NCI-H187 (cell line): ENCODE measurements around the gene HOXD11.
A peak's percentile ranks its signal among the peaks of the same experiment; 100 is the strongest.

Source experiments
- DNase-seq, 2 experiments: peaks; one replicate each; lab custom pipeline; 2025; lab: John Stamatoyannopoulos, UW

HOXD11 gene

DNA sequence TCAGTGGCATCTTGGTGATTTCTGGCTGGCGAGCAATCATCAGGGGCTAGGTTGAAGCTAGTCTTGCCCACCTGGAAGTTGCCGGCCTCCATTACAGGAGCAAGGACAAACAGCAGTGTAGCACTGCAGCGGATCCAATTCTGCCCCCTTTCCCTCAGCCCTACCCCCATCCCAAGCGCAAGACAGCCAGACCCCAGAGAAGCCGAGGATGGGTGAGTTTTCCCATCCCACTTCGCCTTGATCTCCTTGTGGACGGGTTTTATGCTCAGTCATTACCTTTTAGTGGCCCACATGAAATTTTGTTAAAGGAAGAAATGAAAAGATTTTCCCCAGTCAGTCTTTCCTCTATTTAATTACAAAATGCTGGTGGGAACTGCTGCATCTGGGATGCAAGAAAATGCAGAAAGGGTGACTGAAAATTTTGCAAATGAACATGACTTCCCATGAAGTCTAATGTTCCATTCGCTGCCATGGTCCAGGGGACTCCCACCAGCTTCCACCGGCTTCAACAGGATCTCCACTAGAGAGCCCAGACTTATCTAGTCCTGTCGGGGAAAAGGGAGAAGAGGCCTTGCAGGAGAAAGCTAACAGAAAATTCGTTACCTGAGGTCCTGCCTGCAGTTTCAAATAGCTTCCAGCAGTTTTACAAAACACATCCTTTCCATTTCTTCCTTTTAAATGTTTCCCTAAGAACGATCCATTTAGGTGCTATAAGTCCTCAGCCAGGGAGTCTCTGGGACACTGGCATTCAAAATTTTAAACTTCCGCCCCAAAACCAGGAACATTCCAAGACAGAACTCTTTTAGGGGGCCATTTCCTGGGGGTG lies 13.5 kb downstream of the HOXD11 start:
- no peak for DNase-seq

DNA sequence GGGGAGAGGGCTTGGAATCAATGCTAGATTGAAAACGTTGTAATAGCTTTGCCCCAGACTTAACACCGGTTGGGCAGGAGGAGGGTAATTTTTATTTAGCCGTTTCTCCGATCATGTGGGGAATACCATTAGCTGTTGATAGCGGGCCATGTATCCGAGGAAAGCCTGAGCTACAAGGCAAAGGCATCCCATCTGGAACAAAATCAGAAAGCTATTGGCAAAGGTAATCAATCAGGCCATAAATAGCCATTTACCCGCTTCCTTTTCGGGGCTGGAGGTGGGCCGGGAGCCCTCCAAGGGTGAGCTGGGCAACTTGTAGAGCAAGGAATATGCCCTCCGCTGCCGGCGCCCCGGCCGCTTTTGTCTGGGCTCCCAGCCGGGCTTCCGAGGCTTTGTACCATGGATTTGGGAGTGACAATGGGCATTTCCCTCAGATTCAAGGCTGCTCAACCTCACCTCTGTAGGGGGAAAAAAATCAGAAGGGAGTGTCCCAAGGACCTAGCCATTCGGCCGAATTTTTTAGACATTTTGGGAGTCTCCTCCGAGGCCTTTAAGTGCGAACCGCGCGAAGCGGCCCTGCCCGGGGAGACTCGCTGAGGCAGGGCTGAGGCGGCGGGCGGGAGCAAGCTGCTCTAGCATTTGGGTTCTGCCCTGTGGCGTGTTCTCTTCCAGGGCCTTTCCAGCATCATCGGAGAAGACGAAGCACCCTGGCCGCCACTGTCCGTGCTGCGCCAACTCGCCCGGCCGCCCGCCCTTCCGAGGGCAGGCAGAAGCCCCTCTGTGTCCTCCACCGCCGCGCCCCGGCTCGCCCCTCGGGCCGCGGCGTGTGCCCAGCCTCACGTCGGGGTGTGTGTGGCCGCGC lies 14.3 kb downstream of the HOXD11 start:
- DNase-seq, result no peak

GRCh38 chr2:176122052-176122682 lies 15.1 kb downstream of the HOXD11 start:
- no peak for DNase-seq

GRCh38 chr2:176122683-176123410 lies 15.8 kb downstream of the HOXD11 start, which contains the start of gene HOXD9:
HOXD9 (plus strand) TSS chr2:176122719; CDS start chr2:176122769, 50 bp downstream.
- no peak for DNase-seq

DNA sequence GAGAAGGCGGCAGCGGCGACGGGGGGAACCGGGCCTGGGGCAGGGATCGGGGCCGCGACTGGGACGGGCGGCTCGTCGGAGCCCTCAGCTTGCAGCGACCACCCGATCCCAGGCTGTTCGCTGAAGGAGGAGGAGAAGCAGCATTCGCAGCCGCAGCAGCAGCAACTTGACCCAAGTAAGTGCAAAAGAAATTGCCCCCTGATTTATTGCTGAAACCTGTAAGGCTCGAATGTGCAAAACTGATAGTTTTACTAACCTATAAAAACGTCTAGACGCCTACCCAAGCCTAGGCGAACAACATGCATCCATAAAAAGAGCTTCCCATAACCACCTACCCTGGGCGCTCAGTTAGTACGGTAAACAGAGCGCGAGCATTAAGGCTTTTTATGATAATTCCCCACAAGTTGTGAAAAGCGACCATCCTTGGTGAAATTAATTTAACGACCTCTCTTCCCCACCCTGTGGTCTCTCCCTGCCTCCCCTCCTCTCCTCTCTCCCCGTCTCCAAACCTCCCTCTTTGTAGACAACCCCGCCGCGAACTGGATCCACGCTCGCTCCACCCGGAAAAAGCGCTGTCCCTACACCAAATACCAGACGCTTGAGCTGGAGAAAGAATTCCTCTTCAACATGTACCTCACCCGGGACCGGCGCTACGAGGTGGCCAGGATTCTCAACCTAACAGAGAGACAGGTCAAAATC lies 16.5 kb downstream of the HOXD11 start:
- DNase-seq, result no peak

DNA sequence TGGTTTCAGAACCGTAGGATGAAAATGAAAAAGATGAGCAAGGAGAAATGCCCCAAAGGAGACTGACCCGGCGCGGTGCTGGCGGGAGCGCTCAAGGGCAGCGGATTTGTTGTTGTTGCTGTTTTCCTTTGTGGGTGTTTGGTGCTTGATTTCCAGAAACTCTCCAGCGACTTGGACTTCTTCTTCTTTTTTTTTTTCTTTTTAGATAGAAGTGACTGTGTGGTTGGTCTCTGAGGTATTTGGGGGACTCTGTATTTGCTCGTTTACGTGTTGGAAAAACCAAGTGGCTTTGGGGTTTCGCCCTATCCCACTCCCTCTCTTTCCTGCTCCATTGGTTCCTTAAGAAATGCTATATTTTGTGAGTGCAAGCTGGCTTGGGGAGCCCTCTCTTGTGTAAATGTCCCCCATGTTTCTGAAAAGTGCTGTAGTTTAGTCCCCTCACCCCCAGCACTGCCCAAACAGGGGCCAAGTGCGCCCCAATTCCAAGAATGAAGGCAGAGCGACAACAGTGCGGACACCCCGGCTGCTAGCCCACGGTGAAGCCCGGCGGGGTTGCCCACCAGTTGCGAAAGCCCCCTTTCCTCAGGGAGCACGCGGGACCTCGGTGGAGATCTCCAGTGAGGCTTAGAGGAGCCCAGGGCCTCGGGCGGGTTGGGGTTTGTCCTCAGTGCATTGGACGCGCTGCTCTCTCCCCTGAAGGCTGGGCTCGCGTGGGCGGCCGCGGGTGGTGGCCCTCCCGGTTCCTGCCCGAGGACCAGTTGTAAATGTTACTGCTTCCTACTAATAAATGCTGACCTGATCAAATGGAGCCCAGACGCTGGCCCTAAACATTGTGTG lies 17.2 kb downstream of the HOXD11 start:
- DNase-seq, result no peak

- DNase-seq, result no peak
Measured at GRCh38 chr2:176124947-176125771, 18.1 kb downstream of the HOXD11 start.

GRCh38 chr2:176125772-176126054 lies 18.6 kb downstream of the HOXD11 start:
- no peak for DNase-seq

DNA sequence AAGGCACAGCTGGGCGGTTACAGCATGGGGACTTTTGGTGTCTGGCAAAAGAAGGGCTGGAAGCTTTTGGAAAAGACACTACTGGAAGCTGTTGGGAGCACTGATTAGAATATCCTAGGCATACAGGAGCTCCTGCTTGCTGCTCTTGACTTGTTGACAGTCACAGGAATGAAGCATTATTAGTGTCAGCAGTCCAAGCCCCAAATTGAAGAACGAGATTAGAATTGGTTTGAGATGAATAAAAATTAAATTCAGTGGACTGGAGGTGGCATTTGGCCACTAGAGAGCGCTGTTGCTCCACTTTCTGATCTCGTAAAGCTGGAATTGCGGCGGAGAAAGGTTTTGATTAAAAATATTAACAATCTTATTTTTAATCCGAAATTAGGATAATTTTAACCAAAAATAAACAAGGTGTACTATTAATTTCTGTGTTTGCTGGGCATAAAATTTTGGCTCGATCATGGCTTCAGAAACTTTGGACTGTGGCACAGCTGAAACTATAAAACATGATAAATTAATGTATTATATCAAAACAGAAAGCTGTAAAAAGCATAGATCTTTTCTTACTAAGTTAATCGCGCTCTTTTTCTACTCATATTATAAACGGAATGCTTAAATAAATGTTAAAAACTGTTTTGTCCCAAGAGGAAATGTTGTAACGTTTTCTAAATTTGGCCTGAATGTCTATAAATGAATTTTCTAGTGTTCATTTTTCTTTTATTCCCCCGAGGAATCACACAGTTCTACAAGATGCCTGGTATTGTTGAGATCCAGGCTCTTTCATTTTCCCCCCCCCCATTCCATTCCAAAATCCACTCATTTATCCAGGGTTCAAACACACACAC lies 20.1 kb downstream of the HOXD11 start:
- peak in 1 of 2 experiments; percentile 28 for DNase-seq

GRCh38 chr2:176127774-176128072 lies 20.6 kb downstream of the HOXD11 start:
- DNase-seq, result no peak

- no peak for DNase-seq
Measured at GRCh38 chr2:176128172-176128981, 21.3 kb downstream of the HOXD11 start.

DNA sequence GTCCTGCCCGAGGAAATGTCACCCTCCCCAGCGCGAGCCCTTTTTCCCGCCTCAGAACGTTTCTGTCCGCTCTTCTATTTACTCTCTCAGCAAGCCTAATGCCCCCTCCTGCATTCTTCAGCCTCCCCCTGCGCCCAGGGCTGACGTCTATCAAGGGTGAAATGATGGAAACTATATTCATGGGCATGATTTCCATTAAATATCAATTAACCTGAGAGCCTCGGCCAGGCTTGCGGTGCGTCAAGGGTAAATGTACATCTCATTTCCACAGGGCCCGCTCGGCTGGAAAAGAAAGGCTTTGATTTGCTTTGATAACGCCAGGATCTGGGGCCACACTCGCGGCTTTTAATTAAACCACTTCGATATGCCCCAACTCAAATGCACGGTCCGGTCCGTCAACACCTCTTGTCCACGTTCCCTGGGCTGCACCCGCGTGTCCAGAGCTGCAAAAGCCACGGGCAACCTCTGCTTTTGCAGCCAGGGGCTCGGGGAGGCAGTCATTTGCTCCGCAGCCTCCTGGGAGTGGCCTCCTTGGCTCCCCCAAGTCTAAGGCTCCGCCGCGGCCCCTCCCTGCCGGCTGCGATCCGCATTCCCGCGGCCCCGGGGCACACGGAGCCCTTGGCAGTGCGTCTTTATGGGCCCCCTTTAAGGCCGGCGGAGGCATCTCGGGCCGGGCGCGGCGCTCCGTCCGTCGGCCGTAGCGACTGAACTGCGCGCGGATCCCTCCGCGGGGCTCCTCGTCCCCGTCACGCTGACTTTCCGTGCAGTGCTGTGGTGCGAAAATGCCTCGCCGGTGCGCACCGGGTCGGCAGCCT lies 22.1 kb downstream of the HOXD11 start, which contains the start of gene HOXD8:
Gene HOXD8, plus strand, starts transcription at position 724 of the 815 bp plus-strand sequence. CDS start 662 bp downstream, outside the sequence.
- DNase-seq, result peak; percentile 35 to 48

DNA sequence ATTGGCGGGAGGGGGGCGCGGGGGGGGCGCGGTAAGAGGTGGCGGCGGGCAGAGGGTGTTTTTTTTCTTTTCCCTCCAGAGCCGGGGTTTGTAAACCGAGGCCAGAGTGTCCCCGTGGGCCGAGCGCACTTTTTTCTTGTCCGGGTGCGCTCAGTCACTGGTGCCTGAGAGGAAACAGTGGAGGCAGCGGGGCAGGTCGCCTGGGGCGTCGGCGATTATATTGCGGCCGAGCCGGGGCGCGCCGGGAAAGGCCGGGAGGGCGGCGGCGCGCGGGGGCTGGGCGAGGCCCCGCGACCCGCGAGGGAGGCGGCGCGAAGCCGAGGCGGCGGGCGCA lies 22.7 kb downstream of the HOXD11 start:
- no peak for DNase-seq

DNA sequence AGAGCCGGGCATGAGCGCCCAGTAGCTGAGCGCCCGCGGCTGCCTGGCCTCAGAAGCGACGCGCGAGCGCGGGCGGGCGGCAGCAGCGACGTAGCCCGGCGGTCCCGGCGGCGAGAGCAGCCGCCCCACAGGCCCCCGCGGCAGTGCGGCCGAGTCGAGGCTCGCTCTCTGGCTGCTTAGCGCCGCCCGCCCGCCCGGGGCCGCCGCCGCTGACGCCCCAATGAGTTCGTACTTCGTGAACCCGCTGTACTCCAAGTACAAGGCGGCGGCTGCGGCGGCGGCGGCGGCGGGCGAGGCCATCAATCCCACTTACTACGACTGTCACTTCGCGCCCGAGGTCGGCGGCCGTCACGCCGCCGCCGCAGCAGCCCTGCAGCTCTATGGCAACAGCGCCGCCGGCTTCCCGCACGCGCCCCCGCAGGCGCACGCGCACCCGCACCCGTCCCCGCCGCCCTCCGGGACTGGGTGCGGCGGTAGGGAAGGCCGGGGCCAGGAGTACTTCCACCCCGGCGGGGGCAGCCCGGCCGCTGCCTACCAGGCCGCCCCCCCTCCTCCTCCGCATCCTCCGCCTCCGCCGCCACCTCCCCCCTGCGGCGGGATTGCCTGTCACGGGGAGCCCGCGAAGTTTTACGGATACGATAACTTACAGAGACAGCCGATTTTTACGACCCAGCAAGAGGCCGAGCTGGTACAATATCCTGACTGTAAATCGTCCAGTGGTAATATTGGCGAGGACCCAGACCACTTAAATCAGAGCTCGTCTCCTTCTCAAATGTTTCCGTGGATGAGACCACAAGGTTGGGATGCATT lies 23.3 kb downstream of the HOXD11 start:
- peak in 1 of 2 experiments; percentile 15 for DNase-seq

GRCh38 chr2:176130957-176131847 lies 24.1 kb downstream of the HOXD11 start:
- DNase-seq, result no peak
